ENCODE data around the gene RNF44.
"Not testable (repeated sequence)": the region's sequence is repeated elsewhere in the genome, so short reads cannot be mapped to it uniquely, and the experiment has no call there.

RNF44 gene

DNA sequence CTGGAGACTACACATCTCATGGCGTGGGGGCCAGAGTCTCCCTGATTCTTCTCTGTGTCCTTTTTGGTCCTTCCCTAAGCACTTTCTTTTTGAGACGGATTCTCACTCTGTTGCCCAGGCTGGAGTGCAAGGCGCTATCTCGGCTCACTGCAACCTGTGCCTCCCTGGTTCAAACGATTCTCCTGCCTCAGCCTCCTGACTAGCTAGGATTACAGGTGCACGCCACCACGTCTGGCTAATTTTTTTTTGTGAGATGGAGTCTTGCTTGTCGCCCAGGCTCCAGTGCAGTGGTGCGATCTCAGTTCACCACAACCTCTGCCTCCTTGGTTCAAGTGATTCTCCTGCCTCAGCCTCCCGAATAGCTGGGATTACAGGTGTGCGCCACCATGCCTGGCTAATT, 13.7 kb upstream of the RNF44 start:
- not testable (repeated sequence) for DNase-seq

GRCh38 chr5:176550275-176550831, 13.2 kb upstream of the RNF44 start:
- no peak for DNase-seq

GRCh38 chr5:176549871-176550270, 12.7 kb upstream of the RNF44 start:
- no peak for DNase-seq

DNA sequence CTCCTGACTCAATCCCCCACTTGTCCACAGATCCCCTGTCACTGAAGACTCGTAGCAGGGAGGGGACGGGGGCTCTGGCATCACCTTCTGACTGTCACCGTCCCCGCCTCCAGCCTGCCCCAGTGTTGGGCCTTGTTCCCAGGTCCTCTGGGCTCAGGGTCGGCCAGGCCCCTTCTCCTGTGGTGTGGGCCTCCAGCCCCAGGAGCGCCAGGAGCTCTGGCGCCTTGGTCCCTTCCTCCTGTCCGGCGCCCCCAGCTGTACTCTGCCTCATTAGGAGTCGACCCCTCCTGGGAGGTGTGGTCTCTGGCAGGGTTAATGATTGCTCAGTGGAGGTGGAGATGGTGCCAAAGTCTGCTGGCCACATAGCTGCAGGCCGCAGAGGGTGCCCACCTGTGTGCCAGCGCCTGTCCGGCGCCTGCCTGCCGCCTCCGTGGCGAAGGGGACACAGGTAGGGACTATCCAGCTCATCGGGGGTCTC, 11.8 kb upstream of the RNF44 start, which contains the start of gene CDHR2:
Gene CDHR2, plus strand, starts transcription at position 376 of the 478 bp plus-strand sequence. CDS start 16,011 bp downstream, outside the sequence.
- DNase-seq: no peak

- DNase-seq: no peak
Observed at GRCh38 chr5:176547802-176548201, 10.6 kb upstream of the RNF44 start.

DNA sequence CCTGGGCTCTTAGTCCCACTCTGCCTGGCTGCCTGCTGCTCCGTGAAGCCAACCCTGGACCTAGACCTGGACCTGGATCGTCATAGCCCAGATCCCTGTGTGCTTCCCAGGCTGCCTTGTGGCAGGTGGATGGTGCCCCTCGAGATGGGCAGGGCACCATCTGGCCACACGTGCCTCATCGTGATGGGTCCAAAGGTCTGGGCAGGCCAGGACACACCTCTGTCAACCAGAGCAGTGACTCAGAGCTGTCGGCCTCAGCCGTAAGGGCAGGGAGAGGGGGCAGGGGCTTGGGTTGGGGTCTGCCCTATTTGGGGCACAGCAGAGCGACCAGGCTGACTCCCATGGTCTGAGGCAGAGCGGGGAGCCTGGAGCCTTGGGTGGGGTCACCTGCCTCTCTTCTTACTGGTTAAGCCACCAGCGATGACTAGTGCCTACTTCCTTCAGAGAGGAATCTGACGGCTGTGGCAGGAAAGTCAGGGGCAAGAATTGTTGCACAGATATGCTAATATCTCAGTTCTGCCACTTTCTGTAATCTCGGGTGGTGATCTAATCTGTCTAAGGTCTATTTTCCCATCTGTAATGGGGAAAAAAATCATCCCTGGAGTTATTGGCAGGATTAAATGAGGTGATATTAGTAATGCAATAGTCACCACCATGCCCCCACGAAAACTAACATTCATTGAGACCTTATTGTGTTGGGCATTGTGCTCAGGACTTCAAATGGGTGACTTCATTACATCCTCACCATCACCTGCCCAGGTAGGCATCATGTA, 8.7 kb upstream of the RNF44 start:
- no peak for DNase-seq

- no peak for DNase-seq
Observed at GRCh38 chr5:176545388-176545736, 8.2 kb upstream of the RNF44 start.

DNA sequence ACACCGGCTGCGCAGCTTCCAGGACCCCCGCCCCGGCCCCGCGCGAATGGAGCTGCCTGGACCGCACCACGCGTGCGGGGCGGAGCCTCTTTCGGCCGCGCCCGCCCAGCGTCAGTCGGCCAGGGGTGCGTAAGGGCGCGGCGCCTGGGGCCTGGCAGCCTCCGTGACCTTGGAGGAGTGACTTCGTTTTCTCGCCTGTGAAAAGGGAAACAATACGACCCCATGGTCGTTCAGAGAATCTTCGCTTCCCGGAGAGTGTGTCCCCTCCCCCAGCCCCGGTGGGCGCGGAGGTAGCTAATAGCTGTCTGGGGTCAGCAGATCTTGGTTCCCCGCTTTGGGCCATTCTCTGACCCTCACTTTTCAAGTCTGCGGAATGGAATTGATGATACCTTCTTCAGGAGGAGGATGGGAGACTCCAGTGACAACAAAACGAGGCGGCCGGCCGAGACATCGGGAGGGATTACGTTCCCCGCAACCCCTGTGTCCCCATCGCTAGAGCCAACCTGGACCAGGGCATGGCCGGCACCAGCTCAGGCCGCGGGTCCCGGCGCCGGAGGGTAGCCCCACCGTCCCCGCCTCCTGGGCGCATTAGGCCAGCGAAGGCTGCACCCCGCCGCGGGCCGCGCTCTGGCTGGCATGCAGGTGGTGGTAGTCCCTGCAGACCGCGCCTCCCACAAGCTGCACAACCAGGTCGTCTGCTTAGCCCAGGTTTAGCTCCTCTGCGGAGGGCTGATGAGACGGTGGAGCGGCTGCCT, 6.4 kb upstream of the RNF44 start:
- peak; percentile 63 for DNase-seq

DNA sequence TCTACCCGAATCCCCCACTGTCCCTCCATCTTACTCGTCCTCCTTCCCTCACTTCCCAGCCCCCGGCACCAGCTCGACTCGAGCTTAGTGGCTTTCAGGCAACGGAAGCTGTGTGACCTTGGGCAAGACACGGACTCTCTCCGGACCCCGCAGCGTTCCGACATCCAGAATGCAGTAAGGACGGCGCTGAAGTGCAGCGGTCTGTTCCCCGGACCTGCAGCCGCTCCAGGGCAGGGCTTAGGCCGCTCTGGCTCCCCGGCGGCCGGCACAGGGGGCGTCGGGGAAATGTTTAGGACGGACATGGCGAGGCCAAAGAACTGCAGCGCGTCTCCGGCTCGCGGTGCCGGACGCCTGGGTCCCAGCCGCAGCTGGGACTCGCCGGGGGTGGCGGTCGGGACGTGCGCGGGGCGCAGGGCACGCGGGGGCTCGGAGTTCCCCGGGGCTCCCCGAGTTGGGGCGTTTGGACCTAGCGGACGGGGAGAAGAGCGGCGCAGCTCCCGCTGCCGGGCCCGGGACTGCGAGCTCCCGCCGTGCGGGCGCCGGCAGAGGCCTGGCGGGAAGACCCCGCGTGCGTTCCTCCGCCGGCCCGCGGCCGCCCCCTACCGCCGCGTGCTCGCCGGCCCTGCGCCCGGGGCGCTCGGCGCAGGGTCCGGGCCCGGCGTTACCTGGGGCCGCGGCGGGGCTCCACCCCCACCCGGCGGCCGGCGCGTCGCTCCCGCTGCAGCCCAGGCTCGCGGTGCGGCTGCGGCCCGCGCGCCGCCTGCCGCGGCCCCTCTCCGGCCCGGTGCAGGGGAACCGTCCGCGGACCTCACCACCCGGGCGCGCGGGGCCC, 5.6 kb upstream of the RNF44 start:
- no peak for DNase-seq

DNA sequence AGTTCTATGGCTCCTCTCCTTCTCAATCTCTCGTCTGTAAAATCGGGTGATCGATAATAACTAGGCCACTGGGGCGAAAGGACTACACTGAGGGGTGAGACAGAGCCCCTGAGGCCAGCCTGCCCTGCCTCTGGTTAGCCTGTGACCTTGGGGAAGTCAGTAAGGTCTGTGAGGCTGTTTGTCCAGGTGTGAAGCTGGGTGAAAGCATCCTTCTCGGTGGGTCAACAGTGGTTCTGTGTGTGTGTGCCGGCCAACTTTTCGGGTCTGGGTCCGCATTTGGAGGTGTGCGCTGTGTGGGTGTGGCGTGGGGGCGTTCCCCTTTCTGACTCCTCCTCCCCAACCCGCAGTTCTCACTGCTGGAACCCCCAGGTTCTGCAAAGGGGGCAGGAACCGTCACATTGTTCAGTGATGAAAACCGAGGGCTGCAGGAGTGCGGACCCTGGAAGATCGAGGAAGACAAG, 5.0 kb upstream of the RNF44 start:
- peak; percentile 52 for DNase-seq

GRCh38 chr5:176541338-176542134, 4.3 kb upstream of the RNF44 start:
- DNase-seq: peak; percentile 63

DNA sequence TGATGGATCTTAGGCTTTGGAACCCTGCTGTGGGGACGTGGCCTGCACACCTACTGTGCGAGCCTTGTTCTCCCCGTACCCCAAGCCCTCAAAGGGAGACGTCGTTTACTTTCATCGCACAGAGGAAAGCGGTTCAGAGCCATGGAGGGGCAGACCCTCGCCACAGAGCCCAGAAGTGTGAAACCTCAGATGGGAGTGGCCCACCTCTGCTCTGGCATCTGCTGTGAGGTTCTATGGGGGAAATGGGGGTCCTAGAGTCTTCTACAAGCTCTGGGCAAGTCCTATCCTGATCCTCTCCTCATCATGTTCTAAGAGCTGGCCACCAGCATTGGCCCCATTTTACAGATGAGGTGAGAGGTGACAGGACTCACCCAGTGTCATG, 3.7 kb upstream of the RNF44 start:
- DNase-seq: no peak

GRCh38 chr5:176540476-176540899, 3.3 kb upstream of the RNF44 start:
- no peak for DNase-seq

- no peak for DNase-seq
Observed at GRCh38 chr5:176538989-176539384, 1.8 kb upstream of the RNF44 start.

DNA sequence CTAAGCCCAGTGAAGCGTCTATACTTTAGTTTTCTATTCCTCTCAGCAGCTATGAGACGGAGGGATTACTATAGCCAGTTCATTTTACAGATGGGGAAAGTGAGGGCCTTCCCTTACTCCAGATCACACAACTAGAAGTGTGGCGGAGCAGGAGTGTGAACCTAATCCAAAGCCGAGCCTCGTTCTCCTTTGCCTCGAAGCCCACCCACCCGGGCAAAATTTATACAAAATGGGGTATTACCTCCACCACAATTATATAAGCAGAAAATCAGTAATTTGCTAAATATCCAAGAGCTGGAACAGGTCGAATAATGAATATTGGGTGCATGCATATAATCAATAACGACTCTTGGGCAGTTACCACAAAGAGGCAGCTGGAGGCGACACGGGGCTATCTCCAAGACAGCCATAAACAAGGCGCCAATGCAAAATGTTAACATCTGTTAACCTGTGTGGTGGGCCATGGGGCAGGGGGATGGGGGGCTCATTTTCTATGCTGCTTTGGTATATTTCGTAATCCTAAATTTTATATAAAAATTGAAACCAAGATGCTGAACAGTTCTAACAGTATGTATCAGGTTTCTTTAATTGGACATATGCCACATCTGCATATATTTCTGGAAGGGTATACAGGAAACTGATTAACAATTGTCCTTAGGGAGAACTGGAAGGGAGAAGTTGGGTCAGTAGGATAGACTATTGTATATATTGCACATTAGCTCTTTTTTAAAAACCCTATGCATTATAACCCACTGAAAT, 1.2 kb upstream of the RNF44 start:
- DNase-seq: no peak

- DNase-seq: peak; percentile 94
Observed at GRCh38 chr5:176537554-176538229, 490 bp upstream of the RNF44 start.

DNA sequence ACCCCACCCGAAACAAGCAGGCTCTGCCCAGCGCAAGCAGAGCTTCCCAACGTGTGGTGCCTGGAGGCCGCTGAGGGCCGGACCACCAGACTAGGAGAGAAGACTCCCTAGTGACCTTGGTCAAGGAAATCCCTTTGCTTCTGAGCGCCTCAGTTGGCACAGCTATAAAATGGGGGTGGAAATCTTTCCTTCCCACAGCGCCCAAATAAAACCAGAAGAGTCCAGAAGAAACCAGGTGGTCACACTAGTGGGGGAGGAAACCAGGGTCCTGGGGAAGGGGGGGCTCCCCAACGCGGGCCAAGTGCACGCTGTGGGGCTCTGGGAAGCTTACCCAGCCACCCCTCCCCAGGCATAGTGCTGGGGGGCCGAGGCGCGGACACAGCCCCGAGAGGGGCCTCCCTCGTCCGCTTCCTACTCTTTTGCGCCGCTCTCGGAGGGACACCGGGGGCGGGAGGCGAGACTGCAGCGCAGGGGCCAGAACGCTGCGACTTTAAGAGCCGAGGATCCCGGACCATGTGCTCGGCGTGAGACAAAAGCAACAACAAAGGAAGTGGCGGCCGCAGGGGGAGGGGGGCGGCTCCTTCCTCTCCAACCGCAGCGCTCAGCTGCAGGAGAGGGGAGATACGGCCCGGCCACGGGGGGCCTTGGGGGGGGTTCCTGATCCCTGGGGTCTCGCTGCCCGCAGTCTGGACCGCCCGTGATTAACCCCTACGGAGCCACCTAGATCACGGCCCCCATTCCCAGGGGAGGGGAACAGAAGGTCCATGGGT, 885 bp downstream of the RNF44 start:
- DNase-seq: peak; percentile 83

DNA sequence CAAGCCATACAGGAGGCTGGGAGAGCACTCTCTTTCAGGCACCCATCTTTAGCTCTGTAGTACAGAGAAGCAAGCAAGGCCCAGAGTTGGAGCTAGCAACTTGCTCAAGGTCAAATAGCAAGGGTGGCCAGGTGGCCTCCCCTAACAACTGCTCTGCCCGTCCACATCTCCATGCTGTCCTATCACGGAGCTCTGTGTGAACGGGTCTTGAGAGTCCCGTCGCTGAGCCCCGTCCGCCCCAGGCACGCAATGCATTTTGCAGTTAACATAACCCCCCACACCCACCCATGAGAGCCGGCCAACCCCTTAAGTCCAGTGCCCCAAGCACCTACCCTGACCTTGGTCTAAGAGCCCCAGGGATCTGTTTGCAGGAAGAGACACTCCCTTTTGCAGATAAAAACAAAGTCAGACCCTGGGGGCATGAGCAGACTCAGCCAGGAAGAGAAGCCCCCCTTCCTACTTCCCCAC, 1.5 kb downstream of the RNF44 start:
- no peak for DNase-seq

DNA sequence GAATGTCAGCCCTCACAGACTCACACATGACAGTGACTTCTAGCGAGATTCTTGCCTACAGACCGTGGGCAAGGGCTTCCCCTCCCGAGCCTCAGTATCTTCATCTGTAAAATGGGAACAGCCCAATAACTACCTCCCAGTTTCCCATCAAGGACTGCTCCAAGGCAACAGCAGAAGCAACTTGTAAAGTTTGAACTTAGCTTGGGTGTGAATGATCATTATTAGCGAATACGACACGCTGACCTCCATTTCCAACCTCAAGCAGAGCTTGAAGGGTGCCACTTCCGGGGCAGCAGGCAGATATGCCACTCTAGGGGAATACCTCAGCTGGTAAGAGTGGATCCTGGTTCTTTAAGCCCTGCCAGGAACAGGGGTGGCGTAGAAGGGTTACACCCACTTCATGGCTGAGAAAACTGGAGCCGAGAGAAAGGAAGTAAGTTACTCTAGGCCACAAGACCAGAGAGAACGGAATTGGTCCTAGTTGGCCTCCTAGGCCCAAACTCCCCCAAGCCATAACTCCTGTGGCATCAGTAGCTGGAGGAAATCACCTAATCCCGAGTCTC, 2.0 kb downstream of the RNF44 start:
- no peak for DNase-seq

Measured in T-helper 9 cell (primary cell).